Measurements from ENCODE around the gene RASA3.

DNA sequence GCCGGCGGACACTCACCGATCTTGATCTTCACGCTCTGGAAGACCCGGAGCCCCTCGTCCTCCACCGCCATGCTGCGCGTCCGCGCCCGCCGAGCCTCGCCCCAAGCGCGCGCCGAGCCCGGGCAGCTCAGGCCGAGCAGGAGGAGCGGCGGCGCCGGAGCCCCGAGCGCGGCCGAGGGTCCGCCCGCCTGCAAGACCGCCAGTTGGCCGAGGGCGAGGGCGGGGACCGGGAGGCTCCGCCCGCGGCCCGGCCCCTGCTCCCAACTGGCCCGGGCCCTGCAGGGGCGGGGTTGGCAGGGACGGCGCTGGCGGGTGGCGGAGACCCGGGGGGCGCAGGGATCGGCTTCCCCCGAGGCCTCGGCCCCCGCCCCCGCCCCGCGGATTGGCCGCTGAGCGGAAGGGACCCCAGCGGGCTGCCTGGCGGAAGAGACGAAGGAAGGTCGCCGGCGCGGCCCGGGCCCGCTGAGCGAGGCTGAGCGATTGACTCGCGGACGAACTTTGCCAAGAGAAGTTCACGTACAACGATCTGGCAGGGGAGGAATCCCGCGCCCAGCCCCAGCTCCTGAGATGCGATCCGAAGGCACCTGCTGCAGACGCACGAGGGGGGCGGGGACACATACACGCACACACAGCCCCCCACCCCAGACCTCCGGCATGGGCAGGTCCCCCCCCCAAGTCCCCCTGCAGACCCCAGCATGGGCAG is at the start of gene RASA3:
- TF ChIP-seq, protein P1, sequence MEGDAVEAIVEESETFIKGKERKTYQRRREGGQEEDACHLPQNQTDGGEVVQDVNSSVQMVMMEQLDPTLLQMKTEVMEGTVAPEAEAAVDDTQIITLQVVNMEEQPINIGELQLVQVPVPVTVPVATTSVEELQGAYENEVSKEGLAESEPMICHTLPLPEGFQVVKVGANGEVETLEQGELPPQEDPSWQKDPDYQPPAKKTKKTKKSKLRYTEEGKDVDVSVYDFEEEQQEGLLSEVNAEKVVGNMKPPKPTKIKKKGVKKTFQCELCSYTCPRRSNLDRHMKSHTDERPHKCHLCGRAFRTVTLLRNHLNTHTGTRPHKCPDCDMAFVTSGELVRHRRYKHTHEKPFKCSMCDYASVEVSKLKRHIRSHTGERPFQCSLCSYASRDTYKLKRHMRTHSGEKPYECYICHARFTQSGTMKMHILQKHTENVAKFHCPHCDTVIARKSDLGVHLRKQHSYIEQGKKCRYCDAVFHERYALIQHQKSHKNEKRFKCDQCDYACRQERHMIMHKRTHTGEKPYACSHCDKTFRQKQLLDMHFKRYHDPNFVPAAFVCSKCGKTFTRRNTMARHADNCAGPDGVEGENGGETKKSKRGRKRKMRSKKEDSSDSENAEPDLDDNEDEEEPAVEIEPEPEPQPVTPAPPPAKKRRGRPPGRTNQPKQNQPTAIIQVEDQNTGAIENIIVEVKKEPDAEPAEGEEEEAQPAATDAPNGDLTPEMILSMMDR (IDR thresholded peaks at IDR 0.05 in 2 of 3, conservative IDR thresholded peaks at IDR 0.05 in 1 of 3; ENCODE audit: borderline replicate concordance in 1 of 3, insufficient read depth in 1 of 3, low read depth in 2 of 3, low read length in 2 of 3), result no peak
- TF ChIP-seq YY1 (IDR thresholded peaks at IDR 0.05; ENCODE audit: extremely low read depth, insufficient replicate concordance, low read depth, low read length), result no peak
- no peak for TF ChIP-seq SP1 (IDR thresholded peaks at IDR 0.05; ENCODE audit: low read depth)
- TF ChIP-seq TCF7L2 (IDR thresholded peaks at IDR 0.05; ENCODE audit: borderline replicate concordance, extremely low read depth, insufficient read depth, insufficient read length), result no peak
- no peak for TF ChIP-seq EZH2phosphoT487 (IDR thresholded peaks at IDR 0.05; ENCODE audit: borderline replicate concordance)
- TF ChIP-seq POLR2A (IDR thresholded peaks at IDR 0.05; ENCODE audit: borderline replicate concordance, extremely low read depth, insufficient read depth, insufficient read length), result peak; percentile 39
- TF ChIP-seq EZH2 (IDR thresholded peaks at IDR 0.05), result no peak
- no peak for TF ChIP-seq RAD21 (IDR thresholded peaks at IDR 0.05; ENCODE audit: low read depth)
- TF ChIP-seq, protein P2, sequence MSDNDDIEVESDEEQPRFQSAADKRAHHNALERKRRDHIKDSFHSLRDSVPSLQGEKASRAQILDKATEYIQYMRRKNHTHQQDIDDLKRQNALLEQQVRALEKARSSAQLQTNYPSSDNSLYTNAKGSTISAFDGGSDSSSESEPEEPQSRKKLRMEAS (IDR thresholded peaks at IDR 0.05), result no peak
- TF ChIP-seq ZBTB33 (IDR thresholded peaks at IDR 0.05; ENCODE audit: extremely low read depth, insufficient replicate concordance, low read length), result no peak
- no peak for TF ChIP-seq SIN3A (IDR thresholded peaks at IDR 0.05; ENCODE audit: low read depth)
- peak; percentile 80 for TF ChIP-seq POLR2AphosphoS5 (IDR thresholded peaks at IDR 0.05; ENCODE audit: low read depth, low read length)
- TF ChIP-seq SRF (IDR thresholded peaks at IDR 0.05; ENCODE audit: low read depth), result no peak
- TF ChIP-seq FOSL1 (IDR thresholded peaks at IDR 0.05; ENCODE audit: low read depth), result no peak

Data from HCT116 (cell line).